Glutamatergic neuron (in vitro differentiated cells): ENCODE data around the gene GRIK4. TPM values are rescaled to one million over a fixed set of nuclear protein-coding genes. Genes with fewer than 3 reads are reported as not detected.

Experiments
- DNase-seq: peaks from one replicate; pipeline ENCODE4 v3.0.0; 2022
- H3K27ac Mint-ChIP-seq: one replicate; pipeline ENCODE4 v1.8.0; 2020; ENCODE audit warnings: mild to moderate bottlenecking, mixed read lengths, inconsistent platforms; ENCODE audit not compliant: unreplicated experiment
- H3K27me3 Mint-ChIP-seq: one replicate; pipeline ENCODE4 v1.8.0; 2020; ENCODE audit warnings: mild to moderate bottlenecking, moderate library complexity, mixed read lengths, inconsistent platforms; ENCODE audit not compliant: unreplicated experiment
- H3K36me3 Mint-ChIP-seq: one replicate; pipeline ENCODE4 v1.8.0; 2020; ENCODE audit warnings: mild to moderate bottlenecking, mixed read lengths, inconsistent platforms; ENCODE audit not compliant: unreplicated experiment
- H3K4me1 Mint-ChIP-seq: one replicate; pipeline ENCODE4 v1.8.0; 2020; ENCODE audit warnings: mild to moderate bottlenecking, low read depth, mixed read lengths, inconsistent platforms; ENCODE audit not compliant: unreplicated experiment
- H3K4me3 Mint-ChIP-seq: one replicate; pipeline ENCODE4 v1.8.0; 2020; ENCODE audit warnings: mild to moderate bottlenecking, mixed read lengths, inconsistent platforms; ENCODE audit not compliant: unreplicated experiment
- H3K9me3 Mint-ChIP-seq: one replicate; pipeline ENCODE4 v1.8.0; 2020; ENCODE audit warnings: mild to moderate bottlenecking, moderate library complexity, mixed read lengths, inconsistent platforms; ENCODE audit not compliant: unreplicated experiment
- total RNA-seq: library from RNA; stranded (reverse); fragmentation: NEBNext Ultra II Directional; extraction: Animal tissue kit (Norgen Biotek cat#: 25700); gene quantifications from one replicate; pipeline ENCODE4 v1.2.1, GENCODE V29; 2021; ENCODE audit not compliant: unreplicated experiment
- TF ChIP-seq, protein P1 (sequence below): fragments of 200-600 bp; sonication (generic); IDR thresholded peaks from one replicate; pipeline ENCODE4 v1.5.0; 2021; ENCODE audit not compliant: partially characterized antibody, unreplicated experiment

GRIK4 gene
- total RNA-seq, 1 donor from 2014 or later = 3.6 TPM

DNA sequence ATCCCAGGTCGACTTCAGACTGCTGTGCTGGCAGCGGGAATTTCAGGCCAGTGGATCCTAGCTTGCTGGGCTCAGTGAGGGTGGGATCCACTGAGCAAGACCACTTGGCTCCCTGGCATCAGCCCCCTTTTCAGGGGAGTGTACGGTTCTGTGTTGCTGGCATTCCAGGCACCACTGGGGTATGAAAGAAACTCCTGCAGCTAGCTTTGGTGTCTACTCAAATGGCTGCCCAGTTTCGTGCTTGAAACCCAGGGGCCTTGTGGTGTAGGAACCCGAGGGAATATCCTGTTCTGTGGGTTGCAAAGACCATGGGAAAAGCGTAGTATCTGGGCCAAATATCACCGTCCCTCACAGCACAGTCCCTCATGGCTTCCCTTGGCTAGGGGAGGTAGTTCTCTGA, 254.8 kb downstream of the GRIK4 start:
- Mint-ChIP-seq H3K27me3 (no peaks in the 10 kb centered on the region), H3K4me1 (no peaks in the 10 kb centered on the region), H3K27ac (no peak overlapping the region), H3K4me3 (no peak overlapping the region), H3K36me3 (peaks cover 25% of the 10 kb centered on the region), H3K9me3 (peaks cover 2% of the 10 kb centered on the region)
- no peak for DNase-seq
- TF ChIP-seq, protein P1, sequence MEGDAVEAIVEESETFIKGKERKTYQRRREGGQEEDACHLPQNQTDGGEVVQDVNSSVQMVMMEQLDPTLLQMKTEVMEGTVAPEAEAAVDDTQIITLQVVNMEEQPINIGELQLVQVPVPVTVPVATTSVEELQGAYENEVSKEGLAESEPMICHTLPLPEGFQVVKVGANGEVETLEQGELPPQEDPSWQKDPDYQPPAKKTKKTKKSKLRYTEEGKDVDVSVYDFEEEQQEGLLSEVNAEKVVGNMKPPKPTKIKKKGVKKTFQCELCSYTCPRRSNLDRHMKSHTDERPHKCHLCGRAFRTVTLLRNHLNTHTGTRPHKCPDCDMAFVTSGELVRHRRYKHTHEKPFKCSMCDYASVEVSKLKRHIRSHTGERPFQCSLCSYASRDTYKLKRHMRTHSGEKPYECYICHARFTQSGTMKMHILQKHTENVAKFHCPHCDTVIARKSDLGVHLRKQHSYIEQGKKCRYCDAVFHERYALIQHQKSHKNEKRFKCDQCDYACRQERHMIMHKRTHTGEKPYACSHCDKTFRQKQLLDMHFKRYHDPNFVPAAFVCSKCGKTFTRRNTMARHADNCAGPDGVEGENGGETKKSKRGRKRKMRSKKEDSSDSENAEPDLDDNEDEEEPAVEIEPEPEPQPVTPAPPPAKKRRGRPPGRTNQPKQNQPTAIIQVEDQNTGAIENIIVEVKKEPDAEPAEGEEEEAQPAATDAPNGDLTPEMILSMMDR = no peak

DNA sequence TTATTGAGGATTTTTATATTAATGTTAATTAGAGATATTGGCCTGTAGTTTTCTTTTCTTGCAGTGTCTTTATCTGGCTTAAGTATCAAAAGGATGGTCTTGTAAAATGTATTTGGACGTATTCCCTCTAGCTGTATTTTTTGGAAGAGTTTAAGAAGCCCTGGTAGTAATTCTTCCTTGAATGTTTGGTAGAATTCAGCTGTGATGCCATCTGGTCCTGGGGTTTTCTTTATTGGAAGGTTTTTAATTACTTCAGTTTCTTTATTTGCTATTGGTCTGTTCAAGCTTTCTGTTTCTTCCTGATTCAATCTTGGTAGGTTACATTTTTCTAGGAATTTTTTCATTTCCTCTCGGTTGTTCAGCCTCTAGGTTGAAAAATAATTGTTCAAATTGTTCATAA, 257.4 kb downstream of the GRIK4 start:
- TF ChIP-seq, protein P1 = no peak
- H3K4me3 Mint-ChIP-seq = no peak overlapping the region
- H3K27ac Mint-ChIP-seq = no peak overlapping the region
- peaks cover 1% of the 10 kb centered on the region for H3K27me3 Mint-ChIP-seq
- DNase-seq = no peak
- peaks cover 17% of the 10 kb centered on the region for H3K36me3 Mint-ChIP-seq
- H3K4me1 Mint-ChIP-seq = peaks cover 4% of the 10 kb centered on the region
- peaks cover 2% of the 10 kb centered on the region for H3K9me3 Mint-ChIP-seq

DNA sequence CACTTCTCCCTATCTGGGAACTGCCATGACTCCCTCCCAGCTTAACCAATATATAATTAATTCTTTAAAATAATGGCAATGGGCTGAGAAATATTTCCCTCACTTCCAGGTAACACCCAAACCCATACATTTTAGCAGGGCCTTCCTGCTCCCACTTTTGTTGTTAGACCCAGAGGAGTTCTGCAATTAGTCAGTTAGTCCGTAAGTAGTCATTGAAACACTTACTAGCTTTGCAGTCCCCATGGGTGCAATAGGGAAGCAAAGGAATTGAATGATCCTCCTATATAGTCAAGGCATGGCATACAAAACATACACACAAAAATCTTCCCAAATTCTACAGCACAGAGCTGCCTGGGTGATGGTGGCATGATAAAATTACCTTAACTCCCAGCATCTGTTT, 258.4 kb downstream of the GRIK4 start:
- Mint-ChIP-seq H3K9me3 (peaks cover 2% of the 10 kb centered on the region), H3K36me3 (peaks cover 16% of the 10 kb centered on the region), H3K4me3 (no peak overlapping the region), H3K4me1 (peaks cover 4% of the 10 kb centered on the region), H3K27me3 (peaks cover 1% of the 10 kb centered on the region), H3K27ac (no peak overlapping the region)
- TF ChIP-seq, protein P1 = no peak
- DNase-seq = no peak

DNA sequence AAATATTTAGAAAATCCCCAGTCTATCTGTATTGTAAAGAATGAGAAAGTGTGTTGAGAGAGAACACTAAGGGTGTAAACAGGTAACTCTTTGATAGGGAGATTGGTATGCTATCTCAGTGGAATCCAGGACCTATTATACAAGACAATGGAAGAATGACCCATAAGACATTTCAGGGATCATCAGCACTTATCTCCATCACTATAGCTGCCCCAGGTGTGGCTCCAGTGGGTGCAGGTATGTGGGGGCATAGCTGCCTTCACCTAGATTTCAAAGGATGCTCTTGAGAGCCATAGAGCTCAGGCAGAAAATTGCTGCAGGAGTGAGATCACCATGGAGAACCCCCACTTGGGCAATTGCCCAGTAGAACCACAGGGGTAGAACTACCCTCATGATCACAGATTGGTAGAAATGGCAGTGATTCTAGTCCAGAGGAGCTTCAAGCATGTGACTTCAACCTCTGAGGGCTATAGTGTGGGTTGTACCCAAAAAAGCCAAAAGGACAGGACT, 260.1 kb downstream of the GRIK4 start:
- H3K27me3 Mint-ChIP-seq = peaks cover 3% of the 10 kb centered on the region
- H3K4me1 Mint-ChIP-seq = peaks cover 10% of the 10 kb centered on the region
- H3K27ac Mint-ChIP-seq = no peak overlapping the region
- H3K36me3 Mint-ChIP-seq = peaks cover 18% of the 10 kb centered on the region
- no peak overlapping the region for H3K4me3 Mint-ChIP-seq
- TF ChIP-seq, protein P1 = no peak
- no peak for DNase-seq
- H3K9me3 Mint-ChIP-seq = peaks cover 2% of the 10 kb centered on the region

DNA sequence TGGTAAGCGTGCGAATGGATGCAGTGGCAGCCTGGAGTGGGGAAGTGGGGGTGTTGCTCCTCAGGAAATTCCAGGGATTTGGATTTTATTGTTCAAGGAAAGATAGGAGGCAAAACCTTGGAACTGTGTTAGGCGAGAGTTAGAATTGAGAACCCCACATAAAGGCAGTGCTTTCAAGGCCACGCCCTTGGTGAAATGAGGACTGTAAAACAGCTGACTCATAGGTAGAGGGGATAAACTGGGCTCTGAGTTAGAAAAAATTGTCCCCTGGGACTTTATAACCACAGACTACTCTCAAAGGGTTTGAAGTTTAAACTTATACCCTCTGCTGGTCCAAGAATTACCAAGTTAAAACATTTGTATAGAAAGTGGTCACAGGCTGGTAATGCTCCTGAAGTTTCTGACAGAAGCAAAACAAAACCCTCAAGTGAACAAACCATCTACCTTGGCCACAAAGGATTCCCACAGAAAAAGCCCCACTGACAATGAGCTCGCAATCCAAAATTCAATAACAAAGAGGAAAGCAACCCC, 262.0 kb downstream of the GRIK4 start:
- Mint-ChIP-seq H3K27ac (no peak overlapping the region), H3K27me3 (peaks cover 3% of the 10 kb centered on the region), H3K9me3 (peaks cover 1% of the 10 kb centered on the region), H3K4me1 (peaks cover 10% of the 10 kb centered on the region), H3K4me3 (no peak overlapping the region), H3K36me3 (peaks cover 4% of the 10 kb centered on the region)
- TF ChIP-seq, protein P1 = no peak
- DNase-seq = no peak
